Measurements from ENCODE around the gene ZBTB21. TPM values are rescaled to one million over a fixed set of nuclear protein-coding genes. Genes with fewer than 3 reads are reported as not detected.

Gene ZBTB21
- polyA plus RNA-seq (2011; rRNA removed) (12.4 and 13.1 TPM in 2 replicates), polyA plus RNA-seq (2017; fragmentation: RNase III; extraction: RNeasy Plus Mini Kit Qiagen cat#74134 plus additional on column Dnase treatment) (5.4 to 5.7 TPM (median 5.4 TPM) in 3 replicates), polyA minus RNA-seq (2011; rRNA and poly(A)+ RNA removed) (24.2 and 30.9 TPM in 2 replicates)
- polyA plus RNA-seq (2012; cell fraction: cytosol; rRNA removed) = 2.9 and 3.1 TPM in 2 replicates
- 1.7 and 2.3 TPM in 2 replicates for polyA plus RNA-seq (2012; cell fraction: nucleus; rRNA removed)

DNA sequence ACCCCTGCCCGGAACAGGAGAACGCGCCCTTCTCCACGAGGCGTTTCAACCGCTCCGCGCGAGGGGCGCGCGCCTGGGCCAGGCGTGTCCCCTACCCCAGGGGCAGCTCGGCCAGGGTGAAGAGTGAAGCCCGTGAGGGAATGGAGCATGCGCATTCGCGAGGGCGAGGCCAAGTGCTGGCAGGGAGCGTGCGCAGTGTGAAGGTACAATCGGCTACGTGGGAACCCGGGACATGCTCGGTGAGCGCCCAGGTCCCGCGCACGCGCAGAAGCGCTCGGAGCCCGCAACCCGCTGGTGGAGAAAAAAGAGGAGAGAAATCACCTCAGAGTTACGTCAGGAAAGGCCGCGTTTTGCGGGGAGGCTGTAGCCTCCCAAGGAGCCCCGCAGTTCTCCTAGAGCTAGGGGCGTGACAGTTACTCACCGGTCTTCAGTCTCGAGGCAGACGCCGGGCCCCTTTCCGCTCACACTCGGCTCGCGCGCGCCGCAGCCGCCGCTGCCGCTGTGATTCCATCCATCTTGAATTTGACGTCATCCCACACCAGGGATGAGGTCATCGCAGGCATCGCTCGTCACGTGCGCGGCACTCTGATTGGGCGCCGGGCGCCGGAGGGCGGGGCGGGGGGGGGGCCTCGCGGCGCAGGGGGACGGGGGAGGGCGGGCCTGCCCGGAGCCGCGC lies at the start of gene ZBTB21:
TSS of gene ZBTB21 (minus strand) at position 530 of the 676 bp plus-strand sequence. CDS start 16,265 bp downstream, outside the sequence.
- peak within 1 kb of the TSS; percentile 87 for H3K4me2 ChIP-seq
- ChIA-PET POLR2A (no interaction called here), CTCF (interaction anchor here (1.1 kb wide), 1 partner anchor 110 kb away, joined by 3 read pairs; no protein-coding TSS in a partner anchor)
- H3K4me1 ChIP-seq = peaks cover 9% of the 10 kb centered on the region; the same call in 2 of the 3 replicates
- H3K27ac ChIP-seq = peak within 1 kb of the TSS; percentile 97 to 98
- TF ChIP-seq, protein P1, sequence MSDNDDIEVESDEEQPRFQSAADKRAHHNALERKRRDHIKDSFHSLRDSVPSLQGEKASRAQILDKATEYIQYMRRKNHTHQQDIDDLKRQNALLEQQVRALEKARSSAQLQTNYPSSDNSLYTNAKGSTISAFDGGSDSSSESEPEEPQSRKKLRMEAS (IDR thresholded peaks at IDR 0.05) = peak; percentile 33
- TF ChIP-seq, protein P2, sequence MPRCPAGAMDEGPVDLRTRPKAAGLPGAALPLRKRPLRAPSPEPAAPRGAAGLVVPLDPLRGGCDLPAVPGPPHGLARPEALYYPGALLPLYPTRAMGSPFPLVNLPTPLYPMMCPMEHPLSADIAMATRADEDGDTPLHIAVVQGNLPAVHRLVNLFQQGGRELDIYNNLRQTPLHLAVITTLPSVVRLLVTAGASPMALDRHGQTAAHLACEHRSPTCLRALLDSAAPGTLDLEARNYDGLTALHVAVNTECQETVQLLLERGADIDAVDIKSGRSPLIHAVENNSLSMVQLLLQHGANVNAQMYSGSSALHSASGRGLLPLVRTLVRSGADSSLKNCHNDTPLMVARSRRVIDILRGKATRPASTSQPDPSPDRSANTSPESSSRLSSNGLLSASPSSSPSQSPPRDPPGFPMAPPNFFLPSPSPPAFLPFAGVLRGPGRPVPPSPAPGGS (IDR thresholded peaks at IDR 0.05) = peak; percentile 35; the same call in 1 of the 3 replicates
- TF ChIP-seq POLR2A (IDR thresholded peaks at IDR 0.05; ENCODE audit: low read length) (peak; percentile 81), HOXB13 (CRISPR knock-in tag; IDR thresholded peaks at IDR 0.05; ENCODE audit: low read depth) (no peak), TFCP2L1 (CRISPR knock-in tag; IDR thresholded peaks at IDR 0.05) (0 out of 2 replicates have a peak, but pooled peaks have one; percentile 48), JUN (IDR thresholded peaks at IDR 0.05) (peak in 1 of 2 experiments; percentile 65; a peak in 2 of 5 replicates), KDM5A (IDR thresholded peaks at IDR 0.05) (no peak), FOSL2 (IDR thresholded peaks at IDR 0.05) (no peak), FOSL2 (CRISPR knock-in tag; IDR thresholded peaks at IDR 0.05) (peak; percentile 60; the same call in 1 of the 2 replicates), CEBPB (IDR thresholded peaks at IDR 0.05) (no peak), ZC3H11A (IDR thresholded peaks at IDR 0.05) (no peak), NR3C1 (IDR thresholded peaks at IDR 0.05) (no peak), CHD4 (IDR thresholded peaks at IDR 0.05; ENCODE audit: borderline replicate concordance) (no peak), BHLHE40 (IDR thresholded peaks at IDR 0.05; ENCODE audit: low read depth, low read length) (peak; percentile 76)
- TF ChIP-seq, protein P3, sequence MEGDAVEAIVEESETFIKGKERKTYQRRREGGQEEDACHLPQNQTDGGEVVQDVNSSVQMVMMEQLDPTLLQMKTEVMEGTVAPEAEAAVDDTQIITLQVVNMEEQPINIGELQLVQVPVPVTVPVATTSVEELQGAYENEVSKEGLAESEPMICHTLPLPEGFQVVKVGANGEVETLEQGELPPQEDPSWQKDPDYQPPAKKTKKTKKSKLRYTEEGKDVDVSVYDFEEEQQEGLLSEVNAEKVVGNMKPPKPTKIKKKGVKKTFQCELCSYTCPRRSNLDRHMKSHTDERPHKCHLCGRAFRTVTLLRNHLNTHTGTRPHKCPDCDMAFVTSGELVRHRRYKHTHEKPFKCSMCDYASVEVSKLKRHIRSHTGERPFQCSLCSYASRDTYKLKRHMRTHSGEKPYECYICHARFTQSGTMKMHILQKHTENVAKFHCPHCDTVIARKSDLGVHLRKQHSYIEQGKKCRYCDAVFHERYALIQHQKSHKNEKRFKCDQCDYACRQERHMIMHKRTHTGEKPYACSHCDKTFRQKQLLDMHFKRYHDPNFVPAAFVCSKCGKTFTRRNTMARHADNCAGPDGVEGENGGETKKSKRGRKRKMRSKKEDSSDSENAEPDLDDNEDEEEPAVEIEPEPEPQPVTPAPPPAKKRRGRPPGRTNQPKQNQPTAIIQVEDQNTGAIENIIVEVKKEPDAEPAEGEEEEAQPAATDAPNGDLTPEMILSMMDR (IDR thresholded peaks at IDR 0.05) = no peak
- TF ChIP-seq, protein P4, sequence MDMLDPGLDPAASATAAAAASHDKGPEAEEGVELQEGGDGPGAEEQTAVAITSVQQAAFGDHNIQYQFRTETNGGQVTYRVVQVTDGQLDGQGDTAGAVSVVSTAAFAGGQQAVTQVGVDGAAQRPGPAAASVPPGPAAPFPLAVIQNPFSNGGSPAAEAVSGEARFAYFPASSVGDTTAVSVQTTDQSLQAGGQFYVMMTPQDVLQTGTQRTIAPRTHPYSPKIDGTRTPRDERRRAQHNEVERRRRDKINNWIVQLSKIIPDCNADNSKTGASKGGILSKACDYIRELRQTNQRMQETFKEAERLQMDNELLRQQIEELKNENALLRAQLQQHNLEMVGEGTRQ (IDR thresholded peaks at IDR 0.05) = peak; percentile 65
- peak; percentile 79 to 96 for DNase-seq (ENCODE audit: low read depth in 1 of 2, low spot score in 1 of 2)
- no peak for FAIRE-seq
- no peaks in the 10 kb centered on the region for H3K9me3 ChIP-seq
- 0% methylated on average over 15 of the region's 75 CpGs for WGBS (ENCODE audit: missing lambda C conversion rate)
- H3K4me3 ChIP-seq = peak within 1 kb of the TSS; percentile 93
- ATAC-seq = peak; percentile 87 to 93

DNA sequence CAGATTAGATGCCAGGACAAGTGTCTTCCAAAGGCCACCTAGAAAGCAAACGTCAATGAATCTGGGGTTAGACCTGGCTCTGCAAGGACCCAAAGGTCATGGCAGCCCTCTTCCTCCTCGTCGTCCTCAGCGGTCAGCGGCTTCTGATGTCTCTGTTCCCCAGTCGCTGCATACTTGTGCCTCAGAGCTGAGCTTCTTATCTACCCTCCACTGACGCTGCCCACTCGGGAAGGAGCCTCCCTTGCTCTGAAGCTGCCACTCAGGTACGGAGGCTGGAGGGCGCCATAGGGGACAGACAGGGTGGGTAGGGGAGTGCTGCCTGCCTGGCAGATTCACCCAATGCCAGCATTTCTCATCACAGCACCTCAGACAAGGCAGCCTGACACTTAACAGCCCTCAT lies 49.6 kb upstream of the ZBTB21 start:
- DNase-seq (ENCODE audit: low read depth in 1 of 2, low spot score in 1 of 2) (no peak), ATAC-seq (no peak), FAIRE-seq (no peak)
- ChIA-PET POLR2A (no interaction called here), CTCF (no interaction called here)
- Histone ChIP-seq H3K9me3 (no peaks in the 10 kb centered on the region), H3K27ac (no peak overlapping the region), H3K4me2 (no peak overlapping the region), H3K4me3 (no peak overlapping the region), H3K4me1 (no peaks in the 10 kb centered on the region)
- whole genome bisulfite sequencing (ENCODE audit: missing lambda C conversion rate) = 58% methylated on average over 8 of the region's 10 CpGs
- TF ChIP-seq HOXB5 (CRISPR knock-in tag; IDR thresholded peaks at IDR 0.05) = no peak
- no peak for TF ChIP-seq KDM1A (IDR thresholded peaks at IDR 0.05; ENCODE audit: low read depth)
- no peak for TF ChIP-seq MAFK (IDR thresholded peaks at IDR 0.05; ENCODE audit: partially characterized antibody)
- TF ChIP-seq EHF (CRISPR knock-in tag; IDR thresholded peaks at IDR 0.05) = no peak
- TF ChIP-seq HDAC2 (IDR thresholded peaks at IDR 0.05) = no peak
- no peak for TF ChIP-seq MAZ (IDR thresholded peaks at IDR 0.05; ENCODE audit: borderline replicate concordance, low read depth, low read length)
- TF ChIP-seq, protein P1 (IDR thresholded peaks at IDR 0.05) = no peak
- TF ChIP-seq, protein P5, sequence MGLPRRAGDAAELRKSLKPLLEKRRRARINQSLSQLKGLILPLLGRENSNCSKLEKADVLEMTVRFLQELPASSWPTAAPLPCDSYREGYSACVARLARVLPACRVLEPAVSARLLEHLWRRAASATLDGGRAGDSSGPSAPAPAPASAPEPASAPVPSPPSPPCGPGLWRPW (IDR thresholded peaks at IDR 0.05) = no peak
- TF ChIP-seq CBX8 (IDR thresholded peaks at IDR 0.05) = no peak
- TF ChIP-seq CEBPB (IDR thresholded peaks at IDR 0.05) = no peak
- TF ChIP-seq POLR2A (IDR thresholded peaks at IDR 0.05; ENCODE audit: low read length) = no peak

All from A549 (cell line).